Progenitor cell of endocrine pancreas (in vitro differentiated cells): ENCODE measurements around the gene ZNF398. TPM values are rescaled to one million over a fixed set of nuclear protein-coding genes. Genes with fewer than 3 reads are reported as not detected.
A peak's percentile ranks its signal among the peaks of the same experiment; 100 is the strongest.

Experiments used
- DNase-seq: peaks from one replicate; pipeline ENCODE4 v3.0.0; 2021; ENCODE audit warnings: low spot score; ENCODE audit not compliant: unreplicated experiment
- H3K27ac Mint-ChIP-seq: 2 replicates; pipeline ENCODE4 v1.8.0; 2021; ENCODE audit warnings: mild to moderate bottlenecking, moderate library complexity, mixed read lengths
- H3K27me3 Mint-ChIP-seq: 2 replicates; pipeline ENCODE4 v1.8.0; 2021; ENCODE audit warnings: mixed read lengths
- H3K36me3 Mint-ChIP-seq: 2 replicates; pipeline ENCODE4 v1.8.0; 2022; ENCODE audit warnings: mixed read lengths; ENCODE audit not compliant: insufficient read depth
- H3K4me1 Mint-ChIP-seq: 2 replicates; pipeline ENCODE4 v1.8.0; 2021; ENCODE audit warnings: low read depth, mixed read lengths
- H3K4me3 Mint-ChIP-seq: 2 replicates; pipeline ENCODE4 v1.8.0; 2021; ENCODE audit warnings: low read depth, mild to moderate bottlenecking, moderate library complexity, mixed read lengths
- H3K9me3 Mint-ChIP-seq: 2 replicates; pipeline ENCODE4 v1.8.0; 2021; ENCODE audit warnings: low read depth, mixed read lengths
- long read RNA-seq: library from polyadenylated mRNA; unstranded; transcript quantifications from one replicate; pipeline ENCODE4 v2.0.0, GENCODE V29; 2020
- total RNA-seq: library from RNA; stranded (reverse); gene quantifications from 2 replicates; pipeline ENCODE4 v1.2.1, GENCODE V29; 2021
- TF ChIP-seq, protein P1 (sequence below): fragments of 200-600 bp; sonication (generic); IDR thresholded peaks from one replicate; pipeline ENCODE4 v1.5.0; 2021; ENCODE audit warnings: antibody characterized with exemption, mild to moderate bottlenecking; ENCODE audit not compliant: unreplicated experiment

ZNF398 gene, protein sequence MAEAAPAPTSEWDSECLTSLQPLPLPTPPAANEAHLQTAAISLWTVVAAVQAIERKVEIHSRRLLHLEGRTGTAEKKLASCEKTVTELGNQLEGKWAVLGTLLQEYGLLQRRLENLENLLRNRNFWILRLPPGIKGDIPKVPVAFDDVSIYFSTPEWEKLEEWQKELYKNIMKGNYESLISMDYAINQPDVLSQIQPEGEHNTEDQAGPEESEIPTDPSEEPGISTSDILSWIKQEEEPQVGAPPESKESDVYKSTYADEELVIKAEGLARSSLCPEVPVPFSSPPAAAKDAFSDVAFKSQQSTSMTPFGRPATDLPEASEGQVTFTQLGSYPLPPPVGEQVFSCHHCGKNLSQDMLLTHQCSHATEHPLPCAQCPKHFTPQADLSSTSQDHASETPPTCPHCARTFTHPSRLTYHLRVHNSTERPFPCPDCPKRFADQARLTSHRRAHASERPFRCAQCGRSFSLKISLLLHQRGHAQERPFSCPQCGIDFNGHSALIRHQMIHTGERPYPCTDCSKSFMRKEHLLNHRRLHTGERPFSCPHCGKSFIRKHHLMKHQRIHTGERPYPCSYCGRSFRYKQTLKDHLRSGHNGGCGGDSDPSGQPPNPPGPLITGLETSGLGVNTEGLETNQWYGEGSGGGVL
- 16.7 and 17.5 TPM in 2 replicates for total RNA-seq
- long read RNA-seq, partial matches to known transcripts = 16 of 17 reads
- long read RNA-seq, other reads (novel, unspliced or antisense) = 1 of 17 reads

- H3K27ac Mint-ChIP-seq = peak within 1 kb of the TSS; percentile 97
- peak; percentile 65 for DNase-seq
- H3K36me3 Mint-ChIP-seq = no peaks in the 10 kb centered on the region
- no peaks in the 10 kb centered on the region for H3K9me3 Mint-ChIP-seq
- TF ChIP-seq, protein P1, sequence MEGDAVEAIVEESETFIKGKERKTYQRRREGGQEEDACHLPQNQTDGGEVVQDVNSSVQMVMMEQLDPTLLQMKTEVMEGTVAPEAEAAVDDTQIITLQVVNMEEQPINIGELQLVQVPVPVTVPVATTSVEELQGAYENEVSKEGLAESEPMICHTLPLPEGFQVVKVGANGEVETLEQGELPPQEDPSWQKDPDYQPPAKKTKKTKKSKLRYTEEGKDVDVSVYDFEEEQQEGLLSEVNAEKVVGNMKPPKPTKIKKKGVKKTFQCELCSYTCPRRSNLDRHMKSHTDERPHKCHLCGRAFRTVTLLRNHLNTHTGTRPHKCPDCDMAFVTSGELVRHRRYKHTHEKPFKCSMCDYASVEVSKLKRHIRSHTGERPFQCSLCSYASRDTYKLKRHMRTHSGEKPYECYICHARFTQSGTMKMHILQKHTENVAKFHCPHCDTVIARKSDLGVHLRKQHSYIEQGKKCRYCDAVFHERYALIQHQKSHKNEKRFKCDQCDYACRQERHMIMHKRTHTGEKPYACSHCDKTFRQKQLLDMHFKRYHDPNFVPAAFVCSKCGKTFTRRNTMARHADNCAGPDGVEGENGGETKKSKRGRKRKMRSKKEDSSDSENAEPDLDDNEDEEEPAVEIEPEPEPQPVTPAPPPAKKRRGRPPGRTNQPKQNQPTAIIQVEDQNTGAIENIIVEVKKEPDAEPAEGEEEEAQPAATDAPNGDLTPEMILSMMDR = peak; percentile 96
- H3K4me1 Mint-ChIP-seq = peaks cover 20% of the 10 kb centered on the region
- no peaks in the 10 kb centered on the region for H3K27me3 Mint-ChIP-seq
- peak within 1 kb of the TSS; percentile 93 for H3K4me3 Mint-ChIP-seq
These were observed at the start of gene ZNF398 for GRCh38 chr7:149147072-149147751. Gene ZNF398 (plus strand): TSS chr7:149147453. CDS start chr7:149147743, 290 bp downstream.

GRCh38 chr7:149099058-149099457 lies 48.2 kb upstream of the ZNF398 start:
- no peaks in the 10 kb centered on the region for H3K9me3 Mint-ChIP-seq
- no peak overlapping the region for H3K4me3 Mint-ChIP-seq
- no peak overlapping the region for H3K27ac Mint-ChIP-seq
- no peaks in the 10 kb centered on the region for H3K27me3 Mint-ChIP-seq
- TF ChIP-seq, protein P1 = no peak
- peaks cover 3% of the 10 kb centered on the region for H3K36me3 Mint-ChIP-seq
- no peaks in the 10 kb centered on the region for H3K4me1 Mint-ChIP-seq
- DNase-seq = no peak

DNA sequence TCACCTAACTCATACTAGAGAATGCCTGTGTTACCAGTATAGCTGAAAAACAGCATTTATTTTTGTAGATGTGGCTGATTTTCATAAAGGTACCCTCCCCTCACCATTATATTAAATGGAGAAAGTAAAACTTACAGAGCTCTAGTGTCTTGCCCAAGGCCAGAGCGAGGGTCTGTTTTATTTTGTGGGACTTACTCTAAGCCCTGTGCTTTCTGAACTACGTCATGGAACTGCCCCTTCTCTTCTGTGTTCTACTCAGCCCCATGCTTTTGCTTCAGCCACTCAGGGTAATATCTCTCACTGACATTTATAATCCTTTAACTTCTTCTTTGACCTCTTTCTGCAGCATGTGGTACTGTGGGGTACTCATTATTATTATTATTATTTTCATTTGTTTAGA lies 46.4 kb upstream of the ZNF398 start:
- DNase-seq = no peak
- TF ChIP-seq, protein P1 = no peak
- Mint-ChIP-seq H3K27me3 (no peaks in the 10 kb centered on the region), H3K9me3 (no peaks in the 10 kb centered on the region), H3K4me3 (no peak overlapping the region), H3K36me3 (peaks cover 5% of the 10 kb centered on the region), H3K27ac (no peak overlapping the region), H3K4me1 (no peaks in the 10 kb centered on the region)

DNA sequence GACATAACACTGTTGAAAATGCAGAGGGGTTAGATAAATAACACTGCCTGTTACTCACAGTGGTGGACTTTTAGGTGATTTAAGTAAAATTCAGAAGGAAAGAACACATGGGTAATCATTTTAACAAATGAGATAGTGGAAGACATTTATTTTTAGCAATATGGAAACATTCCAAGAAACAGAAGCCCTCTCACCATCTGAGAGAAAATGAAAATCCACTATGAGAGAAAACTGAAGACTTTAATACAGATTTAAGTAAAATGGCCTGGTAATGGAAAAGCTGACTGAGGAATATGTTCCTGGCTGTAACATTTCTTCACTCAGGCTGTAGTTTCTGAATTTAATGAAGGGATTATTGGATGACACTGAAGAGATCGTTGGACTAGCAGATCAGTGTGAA lies 44.6 kb upstream of the ZNF398 start:
- no peak overlapping the region for H3K4me3 Mint-ChIP-seq
- TF ChIP-seq, protein P1 = no peak
- no peak overlapping the region for H3K27ac Mint-ChIP-seq
- H3K9me3 Mint-ChIP-seq = no peaks in the 10 kb centered on the region
- no peak for DNase-seq
- H3K36me3 Mint-ChIP-seq = peaks cover 5% of the 10 kb centered on the region
- no peaks in the 10 kb centered on the region for H3K4me1 Mint-ChIP-seq
- H3K27me3 Mint-ChIP-seq = no peaks in the 10 kb centered on the region

DNA sequence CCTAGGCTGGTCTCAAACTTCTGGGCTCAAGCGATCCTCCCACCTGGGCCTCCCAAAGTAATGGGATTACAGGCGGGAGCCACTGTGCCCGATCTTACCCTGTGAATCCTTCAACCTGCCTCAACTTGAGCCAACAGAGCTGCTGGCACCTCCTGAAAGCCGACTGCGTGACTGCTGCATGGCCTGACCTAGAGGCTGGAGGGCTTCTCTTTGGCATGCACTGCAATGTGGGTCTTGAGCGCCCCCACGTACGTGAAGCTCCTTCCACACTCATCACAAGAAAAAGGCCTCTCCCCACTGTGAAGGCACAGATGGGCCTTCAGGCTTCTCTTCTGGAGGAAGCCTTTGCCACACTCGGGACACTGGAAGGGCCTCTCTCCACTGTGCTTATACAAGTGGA lies 43.8 kb upstream of the ZNF398 start:
- H3K4me1 Mint-ChIP-seq = no peaks in the 10 kb centered on the region
- H3K27ac Mint-ChIP-seq = no peak overlapping the region
- H3K36me3 Mint-ChIP-seq = peaks cover 5% of the 10 kb centered on the region
- H3K4me3 Mint-ChIP-seq = no peak overlapping the region
- H3K9me3 Mint-ChIP-seq = no peaks in the 10 kb centered on the region
- TF ChIP-seq, protein P1 = no peak
- no peaks in the 10 kb centered on the region for H3K27me3 Mint-ChIP-seq
- DNase-seq = no peak
